ENCODE results near the gene RBFA. TPM values are rescaled to one million over a fixed set of nuclear protein-coding genes. Genes with fewer than 3 reads are reported as not detected.
A peak's percentile ranks its signal among the peaks of the same experiment; 100 is the strongest.

The RBFA gene
- total RNA-seq, 1 experiment from 2014 or later: 26.1 TPM

GRCh38 chr18:80041424-80041823, 7.2 kb downstream of the RBFA start:
- DNase-seq: no peak
- Histone ChIP-seq H3K27me3 (no peaks in the 10 kb centered on the region), H3K27ac (no peak overlapping the region), H3K9me3 (replicated peaks) (no peaks in the 10 kb centered on the region), H3K36me3 (peaks cover 2% of the 10 kb centered on the region; the same call in 1 of the 2 replicates), H3K4me3 (no peak overlapping the region), H3K4me1 (peaks cover 3% of the 10 kb centered on the region; the same call in 1 of the 2 replicates)

GRCh38 chr18:80042785-80043184, 8.6 kb downstream of the RBFA start:
- no peak overlapping the region for H3K27ac ChIP-seq
- no peaks in the 10 kb centered on the region for H3K9me3 ChIP-seq (replicated peaks)
- H3K27me3 ChIP-seq: no peaks in the 10 kb centered on the region
- no peak overlapping the region for H3K4me3 ChIP-seq
- H3K36me3 ChIP-seq: peaks cover 2% of the 10 kb centered on the region; the same call in 1 of the 2 replicates
- no peak for DNase-seq
- H3K4me1 ChIP-seq: peaks cover 3% of the 10 kb centered on the region; the same call in 1 of the 2 replicates

GRCh38 chr18:80044072-80044471, 9.8 kb downstream of the RBFA start:
- no peaks in the 10 kb centered on the region for H3K27me3 ChIP-seq
- H3K36me3 ChIP-seq: peaks cover 2% of the 10 kb centered on the region; the same call in 1 of the 2 replicates
- no peak for DNase-seq
- no peaks in the 10 kb centered on the region for H3K9me3 ChIP-seq (replicated peaks)
- H3K4me3 ChIP-seq: no peak overlapping the region
- H3K27ac ChIP-seq: no peak overlapping the region
- no peaks in the 10 kb centered on the region for H3K4me1 ChIP-seq

GRCh38 chr18:80046011-80046410, 11.8 kb downstream of the RBFA start:
- no peaks in the 10 kb centered on the region for H3K4me1 ChIP-seq
- H3K4me3 ChIP-seq: no peak overlapping the region
- H3K27me3 ChIP-seq: no peaks in the 10 kb centered on the region
- H3K36me3 ChIP-seq: peaks cover 6% of the 10 kb centered on the region; the same call in 1 of the 2 replicates
- DNase-seq: no peak
- no peaks in the 10 kb centered on the region for H3K9me3 ChIP-seq (replicated peaks)
- no peak overlapping the region for H3K27ac ChIP-seq

GRCh38 chr18:80046431-80046830, 12.2 kb downstream of the RBFA start:
- no peak overlapping the region for H3K4me3 ChIP-seq
- no peak for DNase-seq
- peaks cover 6% of the 10 kb centered on the region; the same call in 1 of the 2 replicates for H3K36me3 ChIP-seq

GRCh38 chr18:80046961-80047541, 12.8 kb downstream of the RBFA start:
- H3K27me3 ChIP-seq: no peaks in the 10 kb centered on the region
- H3K9me3 ChIP-seq (replicated peaks): no peaks in the 10 kb centered on the region
- H3K36me3 ChIP-seq: peaks cover 6% of the 10 kb centered on the region; the same call in 1 of the 2 replicates
- peak; percentile 9 to 31 for DNase-seq
- H3K27ac ChIP-seq: no peak overlapping the region
- no peak overlapping the region for H3K4me3 ChIP-seq
- H3K4me1 ChIP-seq: no peaks in the 10 kb centered on the region

More at GRCh38 chr18:80046431-80046830, 12.2 kb downstream of the RBFA start:
- Histone ChIP-seq H3K4me1 (no peaks in the 10 kb centered on the region), H3K9me3 (replicated peaks) (no peaks in the 10 kb centered on the region), H3K27me3 (no peaks in the 10 kb centered on the region), H3K27ac (no peak overlapping the region)

- H3K4me1 ChIP-seq: no peaks in the 10 kb centered on the region
- no peak for DNase-seq
- no peaks in the 10 kb centered on the region for H3K27me3 ChIP-seq
- H3K4me3 ChIP-seq: no peak overlapping the region
- H3K27ac ChIP-seq: no peak overlapping the region
- 0 out of 2 replicates have a peak, but pooled peaks cover 3% of the 10 kb centered on the region for H3K9me3 ChIP-seq (replicated peaks)
- H3K36me3 ChIP-seq: peaks cover 4% of the 10 kb centered on the region; the same call in 1 of the 2 replicates
Measured at GRCh38 chr18:80050797-80051196, 16.6 kb downstream of the RBFA start.

GRCh38 chr18:80056095-80056494, 21.9 kb downstream of the RBFA start:
- Histone ChIP-seq H3K27me3 (no peaks in the 10 kb centered on the region), H3K27ac (no peak overlapping the region), H3K4me3 (no peak overlapping the region), H3K4me1 (no peaks in the 10 kb centered on the region), H3K36me3 (no peaks in the 10 kb centered on the region), H3K9me3 (replicated peaks) (0 out of 2 replicates have a peak, but pooled peaks cover 3% of the 10 kb centered on the region)
- no peak for DNase-seq

GRCh38 chr18:80059945-80060344, 25.7 kb downstream of the RBFA start:
- Histone ChIP-seq H3K36me3 (no peaks in the 10 kb centered on the region), H3K9me3 (replicated peaks) (no peaks in the 10 kb centered on the region), H3K4me1 (no peaks in the 10 kb centered on the region), H3K27ac (no peak overlapping the region), H3K27me3 (no peaks in the 10 kb centered on the region), H3K4me3 (no peak overlapping the region)
- no peak for DNase-seq

GRCh38 chr18:80065705-80066104, 31.5 kb downstream of the RBFA start:
- Histone ChIP-seq H3K4me3 (no peak overlapping the region), H3K36me3 (no peaks in the 10 kb centered on the region), H3K27ac (no peak overlapping the region), H3K9me3 (replicated peaks) (no peaks in the 10 kb centered on the region), H3K27me3 (no peaks in the 10 kb centered on the region), H3K4me1 (no peaks in the 10 kb centered on the region)
- no peak for DNase-seq

- no peak for DNase-seq
Measured at GRCh38 chr18:80067321-80067720, 33.1 kb downstream of the RBFA start.

GRCh38 chr18:80067897-80068296, 33.7 kb downstream of the RBFA start:
- DNase-seq: no peak
- Histone ChIP-seq H3K9me3 (replicated peaks) (no peaks in the 10 kb centered on the region), H3K27ac (no peak overlapping the region), H3K36me3 (no peaks in the 10 kb centered on the region), H3K27me3 (no peaks in the 10 kb centered on the region), H3K4me1 (no peaks in the 10 kb centered on the region), H3K4me3 (no peak overlapping the region)

More at GRCh38 chr18:80067321-80067720, 33.1 kb downstream of the RBFA start:
- Histone ChIP-seq H3K36me3 (no peaks in the 10 kb centered on the region), H3K4me3 (no peak overlapping the region), H3K27ac (no peak overlapping the region), H3K9me3 (replicated peaks) (no peaks in the 10 kb centered on the region), H3K27me3 (no peaks in the 10 kb centered on the region), H3K4me1 (no peaks in the 10 kb centered on the region)

GRCh38 chr18:80068571-80069272, 34.5 kb downstream of the RBFA start:
- H3K27me3 ChIP-seq: no peaks in the 10 kb centered on the region
- H3K4me1 ChIP-seq: no peaks in the 10 kb centered on the region
- no peaks in the 10 kb centered on the region for H3K36me3 ChIP-seq
- no peak for DNase-seq
- H3K27ac ChIP-seq: no peak overlapping the region
- no peak overlapping the region for H3K4me3 ChIP-seq
- H3K9me3 ChIP-seq (replicated peaks): no peaks in the 10 kb centered on the region

GRCh38 chr18:80070825-80071224, 36.6 kb downstream of the RBFA start:
- no peak for DNase-seq
- H3K4me3 ChIP-seq: no peak overlapping the region
- no peaks in the 10 kb centered on the region for H3K4me1 ChIP-seq
- H3K27ac ChIP-seq: no peak overlapping the region
- H3K27me3 ChIP-seq: no peaks in the 10 kb centered on the region
- H3K9me3 ChIP-seq (replicated peaks): no peaks in the 10 kb centered on the region
- H3K36me3 ChIP-seq: no peaks in the 10 kb centered on the region

- H3K4me1 ChIP-seq: no peaks in the 10 kb centered on the region
- H3K27me3 ChIP-seq: no peaks in the 10 kb centered on the region
- no peaks in the 10 kb centered on the region for H3K9me3 ChIP-seq (replicated peaks)
Measured at GRCh38 chr18:80074183-80074582, 39.9 kb downstream of the RBFA start.

More at GRCh38 chr18:80074183-80074582, 39.9 kb downstream of the RBFA start:
- H3K4me3 ChIP-seq: no peak overlapping the region
- no peak overlapping the region for H3K27ac ChIP-seq
- H3K36me3 ChIP-seq: no peaks in the 10 kb centered on the region
- DNase-seq: no peak

Measured in SJCRH30 (cell line).